OCI-LY7 (cell line): ENCODE data around the gene ESD. TPM values are rescaled to one million over a fixed set of nuclear protein-coding genes. Genes with fewer than 3 reads are reported as not detected.

Experiments
- BruUV-seq: library from RNA; stranded (reverse); fragments of 400-500 nt; replicated peaks from 2 replicates; lab custom pipeline; 2021; lab: Mats Ljungman, UMichigan
- CTCF ChIA-PET: fragments of 300-600 bp; sonication (Branson Sonifier 250); formaldehyde crosslinking; loops from one replicate; lab custom pipeline; 2022; ENCODE audit warnings: antibody characterized with exemption; ENCODE audit not compliant: unreplicated experiment; lab: Charles Lee
- POLR2A ChIA-PET: fragments of 300-600 bp; sonication (Branson Sonifier 250); formaldehyde crosslinking; loops from one replicate; lab custom pipeline; 2022; ENCODE audit warnings: antibody characterized with exemption; lab: Charles Lee
- DNase-seq: peaks from one replicate; pipeline ENCODE4 v3.0.0-alpha.2; 2015; ENCODE audit warnings: low spot score
- H2AFZ ChIP-seq: fragments of 200-600 bp; sonication (generic), shearing (Covaris generic); 2 replicates; pipeline ENCODE4 v1.6.1; 2014; ENCODE audit warnings: mild to moderate bottlenecking, antibody characterized with exemption, low read length, moderate library complexity
- H3K27ac ChIP-seq: fragments of 200-600 bp; sonication (generic); 2 replicates; pipeline ENCODE4 v1.5.1; 2014; ENCODE audit warnings: mixed run types, low read depth, mild to moderate bottlenecking, moderate library complexity, low read length, inconsistent platforms; ENCODE audit not compliant: poor library complexity, severe bottlenecking
- H3K36me3 ChIP-seq: fragments of 200-600 bp; sonication (generic); 2 replicates; pipeline ENCODE4 v1.6.1; 2014; ENCODE audit warnings: mild to moderate bottlenecking, antibody characterized with exemption, low read length, moderate library complexity, mixed read lengths; ENCODE audit not compliant: insufficient read depth
- H3K4me1 ChIP-seq: fragments of 200-600 bp; sonication (generic); 2 replicates; pipeline ENCODE4 v1.5.1; 2014; ENCODE audit warnings: mild to moderate bottlenecking, low read length; ENCODE audit not compliant: insufficient read depth, poor library complexity, severe bottlenecking
- H3K4me2 ChIP-seq: fragments of 200-600 bp; sonication (generic); 2 replicates; pipeline ENCODE4 v1.6.1; 2014; ENCODE audit warnings: mild to moderate bottlenecking, low read length
- H3K4me3 ChIP-seq: fragments of 200-600 bp; sonication (generic); 2 replicates; pipeline ENCODE4 v1.5.1; 2014; ENCODE audit warnings: mild to moderate bottlenecking, low read depth, low read length; ENCODE audit not compliant: poor library complexity, severe bottlenecking
- H3K79me2 ChIP-seq: fragments of 200-600 bp; sonication (generic); 2 replicates; pipeline ENCODE4 v1.6.1; 2016; ENCODE audit warnings: low read depth, mild to moderate bottlenecking, low read length, moderate library complexity, mixed read lengths; ENCODE audit not compliant: insufficient read depth
- H3K9me2 ChIP-seq: fragments of 200-600 bp; sonication (generic); 2 replicates; pipeline ENCODE4 v1.6.1; 2016; ENCODE audit warnings: mild to moderate bottlenecking, low read length, mixed read lengths; ENCODE audit not compliant: insufficient read depth
- H3K9me3 ChIP-seq: fragments of 200-600 bp; sonication (generic); 2 replicates; pipeline ENCODE4 v1.6.1; 2014; ENCODE audit warnings: mild to moderate bottlenecking, mixed run types, low read length, mixed read lengths
- H4K20me1 ChIP-seq: fragments of 200-600 bp; sonication (generic); 2 replicates; pipeline ENCODE4 v1.6.1; 2014; ENCODE audit warnings: mild to moderate bottlenecking, antibody characterized with exemption, low read length, moderate library complexity, mixed read lengths; ENCODE audit not compliant: insufficient read depth
- CTCF ChIP-seq: fragments of 200-600 bp; sonication (generic); conservative IDR thresholded peaks from 2 replicates; pipeline ENCODE4 v1.5.1; 2014; ENCODE audit warnings: mild to moderate bottlenecking, antibody characterized with exemption, low read length, moderate library complexity, mixed read lengths
- EZH2phosphoT487 ChIP-seq: fragments of 200-600 bp; sonication (generic); IDR thresholded peaks from 2 replicates; pipeline ENCODE4 v1.6.1; 2018; ENCODE audit warnings: low read depth, borderline replicate concordance, mild to moderate bottlenecking, mixed run types, antibody characterized with exemption, low read length, moderate library complexity, mixed read lengths
- intact Hi-C: fragments of 100-400 bp; cut with micrococcal nuclease; formaldehyde crosslinking; loops from one replicate; pipeline ENCODE4 v1.10.0; 2022; ENCODE audit not compliant: unreplicated experiment
- total RNA-seq, 2 experiments: library from RNA; depleted of rRNA in 1 of 2; stranded (reverse); fragments of >200 nt in 1 of 2; shearing (Covaris generic) in 1 of 2; gene quantifications; 2 replicates each; pipeline ENCODE4 v1.2.3, GENCODE V29; 2014 to 2022

Gene ESD
- total RNA-seq, 2 experiments from 2014 or later: 41.6 to 48.0 TPM

- Histone ChIP-seq H3K9me3 (no peaks in the 10 kb centered on the region), H4K20me1 (no peaks in the 10 kb centered on the region), H3K4me1 (no peaks in the 10 kb centered on the region), H3K9me2 (no peaks in the 10 kb centered on the region), H3K36me3 (no peaks in the 10 kb centered on the region), H2AFZ (no peak overlapping the region), H3K79me2 (no peaks in the 10 kb centered on the region), H3K4me3 (no peak overlapping the region), H3K4me2 (no peak overlapping the region), H3K27ac (no peak overlapping the region)
- intact Hi-C loops: no loop called here
- CTCF ChIA-PET: no interaction called here
- TF ChIP-seq EZH2phosphoT487: no peak
- no peak for TF ChIP-seq CTCF
- no TSS peak for BruUV-seq
- no peak for DNase-seq
- POLR2A ChIA-PET: interaction anchor here (0.6 to 0.7 kb wide), 2 partner anchors 22 to 883 kb away, joined by 3 to 5 read pairs; no protein-coding TSS in a partner anchor
These were observed 25.6 kb upstream of the ESD start for GRCh38 chr13:46822551-46822950.

GRCh38 chr13:46817838-46818476 lies 21.0 kb upstream of the ESD start:
- Histone ChIP-seq H4K20me1 (no peaks in the 10 kb centered on the region), H3K9me3 (no peaks in the 10 kb centered on the region), H3K4me1 (no peaks in the 10 kb centered on the region), H2AFZ (no peak overlapping the region), H3K4me3 (no peak overlapping the region), H3K79me2 (no peaks in the 10 kb centered on the region), H3K9me2 (no peaks in the 10 kb centered on the region), H3K36me3 (no peaks in the 10 kb centered on the region), H3K4me2 (no peak overlapping the region), H3K27ac (no peak overlapping the region)
- ChIA-PET CTCF (no interaction called here), POLR2A (no interaction called here)
- no peak for DNase-seq
- TF ChIP-seq CTCF: no peak
- TF ChIP-seq EZH2phosphoT487: no peak
- BruUV-seq: no TSS peak
- intact Hi-C loops: no loop called here

- H3K27ac ChIP-seq: no peak overlapping the region
- no peak overlapping the region for H2AFZ ChIP-seq
- H3K79me2 ChIP-seq: no peaks in the 10 kb centered on the region
- no peak for TF ChIP-seq EZH2phosphoT487
- TF ChIP-seq CTCF: no peak
- POLR2A ChIA-PET: no interaction called here
- no peak overlapping the region for H3K4me3 ChIP-seq
- intact Hi-C loops: no loop called here
- H3K4me1 ChIP-seq: no peaks in the 10 kb centered on the region
- peaks cover 7% of the 10 kb centered on the region for H3K9me3 ChIP-seq
- no peak overlapping the region for H3K4me2 ChIP-seq
- no peaks in the 10 kb centered on the region for H4K20me1 ChIP-seq
- H3K36me3 ChIP-seq: no peaks in the 10 kb centered on the region
- H3K9me2 ChIP-seq: no peaks in the 10 kb centered on the region
- DNase-seq: no peak
- no TSS peak for BruUV-seq
- CTCF ChIA-PET: no interaction called here
These were observed 20.1 kb upstream of the ESD start for GRCh38 chr13:46817095-46817494.
